ENCODE results near the gene SRGAP1. TPM values are rescaled to one million over a fixed set of nuclear protein-coding genes. Genes with fewer than 3 reads are reported as not detected.

SRGAP1 gene
- total and polyA plus RNA-seq, 8 donors = 0.70 to 37.9 (median 9.8) TPM

DNA sequence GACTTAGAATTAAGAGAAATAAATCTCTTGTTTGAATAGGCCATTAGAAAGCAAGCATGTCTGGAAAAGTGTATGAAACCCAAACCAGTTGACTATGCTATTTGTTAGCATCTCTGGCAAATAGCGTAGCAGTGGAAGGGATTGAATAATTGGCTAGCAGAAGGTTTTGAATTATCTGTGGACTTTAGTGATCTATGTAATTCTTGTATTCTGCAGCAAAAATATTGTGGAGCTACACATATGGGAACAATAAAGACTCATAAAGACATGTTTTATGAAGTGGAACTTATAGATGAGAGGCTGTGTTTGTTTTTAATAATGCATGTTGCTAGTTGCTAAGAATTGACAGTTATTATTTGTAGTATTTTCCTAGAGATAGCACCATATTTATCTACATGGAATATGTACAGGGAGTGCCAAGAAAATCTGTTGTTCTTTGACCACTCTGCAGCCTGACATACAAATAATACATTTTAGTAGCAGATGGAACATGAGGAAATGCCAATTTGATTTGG, 4.7 kb downstream of the SRGAP1 start:
- DNase-seq = no peak
- 85 to 100% (median 93%) methylated on average over 1 of the region's 1 CpG for WGBS, 5 donors
- Histone ChIP-seq H3K27ac (no peak overlapping the region), H3K27me3 (peaks cover 0 to 2% (median 0%) of the 10 kb centered on the region in 3 donors), H3K9me3 (no peaks in the 10 kb centered on the region), H3K4me3 (no peak overlapping the region), H3K36me3 (no peaks in the 10 kb centered on the region), H3K4me1 (peaks cover 8 to 50% (median 20%) of the 10 kb centered on the region in 4 donors)
- TF ChIP-seq POLR2AphosphoS5 (IDR thresholded peaks at IDR 0.05) = no peak
- TF ChIP-seq POLR2A (IDR thresholded peaks at IDR 0.05) = no peak
- TF ChIP-seq, protein P1, sequence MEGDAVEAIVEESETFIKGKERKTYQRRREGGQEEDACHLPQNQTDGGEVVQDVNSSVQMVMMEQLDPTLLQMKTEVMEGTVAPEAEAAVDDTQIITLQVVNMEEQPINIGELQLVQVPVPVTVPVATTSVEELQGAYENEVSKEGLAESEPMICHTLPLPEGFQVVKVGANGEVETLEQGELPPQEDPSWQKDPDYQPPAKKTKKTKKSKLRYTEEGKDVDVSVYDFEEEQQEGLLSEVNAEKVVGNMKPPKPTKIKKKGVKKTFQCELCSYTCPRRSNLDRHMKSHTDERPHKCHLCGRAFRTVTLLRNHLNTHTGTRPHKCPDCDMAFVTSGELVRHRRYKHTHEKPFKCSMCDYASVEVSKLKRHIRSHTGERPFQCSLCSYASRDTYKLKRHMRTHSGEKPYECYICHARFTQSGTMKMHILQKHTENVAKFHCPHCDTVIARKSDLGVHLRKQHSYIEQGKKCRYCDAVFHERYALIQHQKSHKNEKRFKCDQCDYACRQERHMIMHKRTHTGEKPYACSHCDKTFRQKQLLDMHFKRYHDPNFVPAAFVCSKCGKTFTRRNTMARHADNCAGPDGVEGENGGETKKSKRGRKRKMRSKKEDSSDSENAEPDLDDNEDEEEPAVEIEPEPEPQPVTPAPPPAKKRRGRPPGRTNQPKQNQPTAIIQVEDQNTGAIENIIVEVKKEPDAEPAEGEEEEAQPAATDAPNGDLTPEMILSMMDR (IDR thresholded peaks at IDR 0.05) = no peak
- no peak for TF ChIP-seq EP300 (IDR thresholded peaks at IDR 0.05)
- intact Hi-C loops (cut with DNase I; ENCODE audit: low total_unique reads) = no loop called here

DNA sequence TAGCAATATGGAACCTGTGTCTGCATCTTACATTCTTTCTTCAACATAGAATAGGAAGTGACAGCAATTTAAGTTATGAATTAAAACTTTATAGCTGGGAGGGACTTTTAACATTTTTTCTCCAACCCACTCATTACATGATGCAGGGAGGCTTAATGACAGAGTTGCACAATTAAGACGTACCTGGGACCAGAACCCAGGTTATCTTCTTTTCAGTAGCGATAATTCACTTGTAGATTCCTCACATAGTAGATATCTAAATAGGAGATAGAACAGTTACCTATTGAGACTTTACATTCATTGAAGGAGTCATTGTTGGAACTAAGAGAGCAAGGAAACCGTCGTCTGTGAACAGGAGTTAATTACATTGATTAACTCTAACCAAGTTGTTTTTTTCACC, 5.1 kb downstream of the SRGAP1 start:
- TF ChIP-seq POLR2AphosphoS5 (IDR thresholded peaks at IDR 0.05) = no peak
- no peak for TF ChIP-seq EP300 (IDR thresholded peaks at IDR 0.05)
- TF ChIP-seq POLR2A (IDR thresholded peaks at IDR 0.05) = no peak
- TF ChIP-seq, protein P1 (IDR thresholded peaks at IDR 0.05) = no peak
- no peak for DNase-seq
- intact Hi-C loops (cut with DNase I; ENCODE audit: low total_unique reads) = no loop called here
- Histone ChIP-seq H3K27ac (no peak overlapping the region), H3K9me3 (no peaks in the 10 kb centered on the region), H3K4me3 (no peak overlapping the region), H3K36me3 (no peaks in the 10 kb centered on the region), H3K4me1 (peaks cover 8 to 50% (median 20%) of the 10 kb centered on the region in 4 donors), H3K27me3 (no peaks in the 10 kb centered on the region)
- 75 to 87% (median 85%) methylated on average over 4 of the region's 4 CpGs for WGBS, 5 donors

DNA sequence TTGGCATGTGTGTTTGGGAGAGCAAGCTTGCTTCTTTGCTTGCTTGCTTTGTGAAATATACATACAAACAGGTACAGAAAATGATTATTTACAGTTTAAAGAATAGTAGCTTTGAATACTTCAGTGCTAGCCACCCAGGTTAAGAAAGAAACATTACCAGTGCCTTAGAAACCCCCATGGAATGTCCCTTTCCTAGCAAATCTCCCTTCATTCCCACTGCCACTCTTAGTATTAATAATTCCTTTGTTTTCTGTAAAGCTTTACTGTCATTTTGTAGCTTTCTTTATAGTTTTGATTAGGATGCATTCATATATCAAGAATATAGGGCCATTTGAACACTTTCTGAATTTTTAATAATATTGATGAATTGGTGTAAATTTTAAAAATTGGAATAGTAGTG, 9.5 kb downstream of the SRGAP1 start:
- DNase-seq = no peak
- Histone ChIP-seq H3K27ac (no peak overlapping the region), H3K36me3 (no peaks in the 10 kb centered on the region), H3K9me3 (no peaks in the 10 kb centered on the region), H3K4me3 (no peak overlapping the region), H3K27me3 (no peaks in the 10 kb centered on the region), H3K4me1 (peaks cover 0 to 19% (median 8%) of the 10 kb centered on the region in 4 donors)
- intact Hi-C loops (cut with DNase I; ENCODE audit: low total_unique reads) = no loop called here
- no peak for TF ChIP-seq POLR2AphosphoS5 (IDR thresholded peaks at IDR 0.05)
- TF ChIP-seq, protein P1 (IDR thresholded peaks at IDR 0.05) = no peak
- TF ChIP-seq EP300 (IDR thresholded peaks at IDR 0.05) = no peak
- no peak for TF ChIP-seq POLR2A (IDR thresholded peaks at IDR 0.05)

GRCh38 chr12:63855299-63855698, 10.8 kb downstream of the SRGAP1 start:
- Histone ChIP-seq H3K9me3 (no peaks in the 10 kb centered on the region), H3K27ac (no peak overlapping the region), H3K4me1 (peaks cover 0 to 11% (median 4%) of the 10 kb centered on the region in 4 donors), H3K4me3 (no peak overlapping the region), H3K36me3 (no peaks in the 10 kb centered on the region), H3K27me3 (no peaks in the 10 kb centered on the region)
- TF ChIP-seq EP300 (IDR thresholded peaks at IDR 0.05) (no peak), POLR2A (IDR thresholded peaks at IDR 0.05) (no peak), POLR2AphosphoS5 (IDR thresholded peaks at IDR 0.05) (no peak)
- TF ChIP-seq, protein P1 (IDR thresholded peaks at IDR 0.05) = no peak
- intact Hi-C loops (cut with DNase I; ENCODE audit: low total_unique reads) = no loop called here
- 90 to 98% (median 94%) methylated on average over 3 of the region's 3 CpGs for WGBS, 5 donors
- DNase-seq = no peak

Measured in stomach (tissue), 9 donors.